GM04504 (cell line): ENCODE measurements around the gene STOML3.

ENCODE experiments used
- DNase-seq: peaks from one replicate; pipeline ENCODE4 v3.0.0-alpha.2; 2012; ENCODE audit warnings: low read depth

Gene STOML3

GRCh38 chr13:38981096-38981495 is 9.5 kb downstream of the STOML3 start:
- no peak for DNase-seq

- no peak for DNase-seq
Observed at GRCh38 chr13:38980750-38981078, 9.9 kb downstream of the STOML3 start.

- no peak for DNase-seq
Observed at GRCh38 chr13:38979891-38980749, 10.5 kb downstream of the STOML3 start.

- no peak for DNase-seq
Observed at GRCh38 chr13:38970380-38971051, 20.1 kb downstream of the STOML3 start.

- no peak for DNase-seq
Observed at GRCh38 chr13:38969187-38969586, 21.4 kb downstream of the STOML3 start.

- DNase-seq, result no peak
Observed at GRCh38 chr13:38967446-38967845, 23.2 kb downstream of the STOML3 start.

- no peak for DNase-seq
Observed at GRCh38 chr13:38965281-38965680, 25.4 kb downstream of the STOML3 start.

GRCh38 chr13:38960175-38960574 is 30.5 kb downstream of the STOML3 start:
- no peak for DNase-seq

GRCh38 chr13:38957794-38958592 is 32.6 kb downstream of the STOML3 start:
- DNase-seq, result no peak

- DNase-seq, result no peak
Observed at GRCh38 chr13:38954844-38955243, 35.8 kb downstream of the STOML3 start.

- DNase-seq, result no peak
Observed at GRCh38 chr13:38954291-38954690, 36.3 kb downstream of the STOML3 start.

- no peak for DNase-seq
Observed at GRCh38 chr13:38952827-38953226, 37.8 kb downstream of the STOML3 start.

- no peak for DNase-seq
Observed at GRCh38 chr13:38951525-38952313, 38.9 kb downstream of the STOML3 start.

GRCh38 chr13:38950987-38951386 is 39.6 kb downstream of the STOML3 start:
- DNase-seq, result no peak

GRCh38 chr13:38947054-38947453 is 43.6 kb downstream of the STOML3 start:
- no peak for DNase-seq

- DNase-seq, result no peak
Observed at GRCh38 chr13:38944219-38944618, 46.4 kb downstream of the STOML3 start.

- DNase-seq, result no peak
Observed at GRCh38 chr13:38943231-38943630, 47.4 kb downstream of the STOML3 start.

- no peak for DNase-seq
Observed at GRCh38 chr13:38941353-38941945, 49.2 kb downstream of the STOML3 start.

GRCh38 chr13:38933786-38934185 is 56.8 kb downstream of the STOML3 start:
- no peak for DNase-seq

GRCh38 chr13:38922170-38922569 is 68.5 kb downstream of the STOML3 start:
- DNase-seq, result no peak

GRCh38 chr13:38921081-38921480 is 69.5 kb downstream of the STOML3 start:
- DNase-seq, result no peak
